K562 (cell line): ENCODE results near the gene CTXN1. TPM values are rescaled to one million over a fixed set of nuclear protein-coding genes. Genes with fewer than 3 reads are reported as not detected.

Experiments used
- BDP1 ChIP-seq: IDR thresholded peaks from 3 replicates; pipeline ENCODE4 v1.6.1; 2011; ENCODE audit not compliant: insufficient read length, insufficient read depth
- FOXK2 ChIP-seq, 2 experiments: fragments of 450-650 bp; IDR thresholded peaks in 1 of 2; conservative IDR thresholded peaks in 1 of 2; 2 replicates each; pipeline ENCODE4 v1.6.1; 2016; ENCODE audit warnings: low read depth in 2 of 2, mild to moderate bottlenecking in 1 of 2
- HDAC3 ChIP-seq: fragments of 450-650 bp; IDR thresholded peaks from 2 replicates; pipeline ENCODE4 v1.6.1; 2018; ENCODE audit warnings: borderline replicate concordance, mild to moderate bottlenecking, moderate library complexity; ENCODE audit not compliant: partially characterized antibody
- HLTF ChIP-seq: fragments of 450-650 bp; IDR thresholded peaks from 2 replicates; pipeline ENCODE4 v1.6.1; 2016
- HNRNPK ChIP-seq: fragments of 200-400 bp; formaldehyde crosslinking; IDR thresholded peaks from one replicate; pipeline ENCODE4 v1.6.1; 2018; ENCODE audit warnings: mild to moderate bottlenecking, low read depth, low read length; ENCODE audit not compliant: poor library complexity, severe bottlenecking
- JUNB ChIP-seq: fragments of 450-650 bp; formaldehyde crosslinking; conservative IDR thresholded peaks from 2 replicates; pipeline ENCODE4 v1.4.0; 2020; ENCODE audit warnings: mild to moderate bottlenecking
- KDM5B ChIP-seq: fragments of 200-600 bp; sonication (generic); IDR thresholded peaks from 2 replicates; pipeline ENCODE4 v1.6.1; 2012; ENCODE audit warnings: low read depth, mild to moderate bottlenecking, moderate library complexity, low read length, control low read depth, inconsistent platforms; ENCODE audit not compliant: insufficient replicate concordance
- MYC ChIP-seq, 2 experiments: fragments of 250-450 bp in 1 of 2; sonication (Bioruptor Pico) in 1 of 2; IDR thresholded peaks; 2 replicates each; pipeline versions ENCODE4 v1.5.1 to v1.6.1; 2012 to 2021; ENCODE audit warnings: low read depth in 2 of 2, borderline replicate concordance in 1 of 2, improper control_type of control experiment in 1 of 2, low read length in 1 of 2, mild to moderate bottlenecking in 1 of 2, moderate library complexity in 1 of 2
- PHF21A ChIP-seq: fragments of 450-650 bp; IDR thresholded peaks from 2 replicates; pipeline ENCODE4 v1.6.1; 2017; ENCODE audit warnings: low read depth, borderline replicate concordance
- POLR2H ChIP-seq: IDR thresholded peaks from 2 replicates; pipeline ENCODE4 v1.6.1; 2016; ENCODE audit warnings: missing genetic modification characterization, low read depth, mild to moderate bottlenecking, control low read depth, missing compliant biosample characterization, moderate library complexity
- PREB ChIP-seq: sonication (generic); formaldehyde crosslinking; IDR thresholded peaks from 2 replicates; pipeline ENCODE4 v1.8.1; 2023; ENCODE audit warnings: mild to moderate bottlenecking, missing genetic modification reagents
- RB1 ChIP-seq: fragments of 450-650 bp; IDR thresholded peaks from 2 replicates; pipeline ENCODE4 v1.6.1; 2017; ENCODE audit warnings: low read depth, mild to moderate bottlenecking
- RREB1 ChIP-seq: fragments of 250-450 bp; sonication (Bioruptor Pico); IDR thresholded peaks from 2 replicates; pipeline ENCODE4 v1.4.0; 2020
- SMAD3 ChIP-seq: fragments of 450-650 bp; formaldehyde crosslinking; conservative IDR thresholded peaks from 2 replicates; pipeline ENCODE4 v1.4.0; 2020; ENCODE audit warnings: mild to moderate bottlenecking
- TBL1XR1 ChIP-seq, 2 experiments: IDR thresholded peaks; 2 replicates each; pipeline ENCODE4 v1.6.1; 2012; ENCODE audit warnings: improper control_type of control experiment in 2 of 2, low read length in 2 of 2, mild to moderate bottlenecking in 1 of 2
- USF1 ChIP-seq: sonication (generic); formaldehyde crosslinking; IDR thresholded peaks from 2 replicates; pipeline ENCODE4 v1.9.0; 2022; ENCODE audit warnings: mild to moderate bottlenecking, missing genetic modification reagents
- ZNF217 ChIP-seq: sonication (generic); formaldehyde crosslinking; IDR thresholded peaks from 2 replicates; pipeline ENCODE4 v1.8.0; 2022; ENCODE audit warnings: mild to moderate bottlenecking, missing genetic modification reagents
- ZNF253 ChIP-seq: fragments of 250-450 bp; sonication (Bioruptor Pico); conservative IDR thresholded peaks from 2 replicates; pipeline ENCODE4 v1.6.1; 2021; ENCODE audit warnings: mild to moderate bottlenecking
- polyA plus RNA-seq, 8 experiments: library from polyadenylated mRNA; depleted of rRNA in 4 of 8; stranded (reverse) in 5 of 8; unstranded in 3 of 8; fragments of >200 nt; fragmentation: Nextera tagmentation in 2 of 8; fragmentation: Illumina TruSeq in 1 of 8; extraction: Ambion mirVana in 2 of 8; extraction: Trizol in 1 of 8; gene quantifications; 2 replicates each; pipeline versions ENCODE4 v1.2.1 to v1.2.3, GENCODE V29; 2011 to 2014; ENCODE audit warnings: inconsistent platforms in 1 of 8, missing spikeins in 1 of 8
- total RNA-seq, 7 experiments: library from RNA; depleted of rRNA in 6 of 7; stranded (reverse); fragments of >200 nt in 6 of 7; fragmentation: Illumina TruSeq in 2 of 7; extraction: Trizol in 2 of 7; gene quantifications; 2 replicates each; pipeline versions ENCODE4 v1.2.1 to v1.2.3, GENCODE V29; 2011 to 2021; ENCODE audit warnings: low replicate concordance in 1 of 7

The CTXN1 gene
- total and polyA plus RNA-seq, 9 of the 15 experiments (the other 6 are each of a cell fraction or from before 2014, with no cell fraction given), result 0.15 to 37.4 (median 1.8) TPM; not detected in 2

GRCh38 chr19:7903244-7904073 lies 22.5 kb downstream of the CTXN1 start, which contains the start of gene MAP2K7 (continued):
- no peak for TF ChIP-seq RREB1 (CRISPR knock-in tag)
- TF ChIP-seq RB1, result peak; percentile 93
- no peak for TF ChIP-seq JUNB
- no peak for TF ChIP-seq HLTF
- TF ChIP-seq USF1 (CRISPR knock-in tag), result peak; percentile 62; the same call in 1 of the 2 replicates
- peak; percentile 88 for TF ChIP-seq KDM5B
- TF ChIP-seq ZNF217, result no peak
- 0 out of 4 replicates have a peak, but pooled peaks of 1 of the 2 experiments have one; percentile 12 for TF ChIP-seq TBL1XR1 (IDR thresholded peaks at IDR 0.05; ENCODE audit: low read length in 2 of 2)
- TF ChIP-seq BDP1, result no peak
- TF ChIP-seq ZNF253 (CRISPR knock-in tag), result no peak
- TF ChIP-seq POLR2H, result peak; percentile 72; the same call in 1 of the 2 replicates
- TF ChIP-seq PHF21A, result 0 out of 2 replicates have a peak, but pooled peaks have one; percentile 44
- peak; percentile 97 for TF ChIP-seq MYC (IDR thresholded peaks at IDR 0.05; ENCODE audit: low read depth, low read length)
- TF ChIP-seq MYC (CRISPR knock-in tag; IDR thresholded peaks at IDR 0.05; ENCODE audit: borderline replicate concordance, low read depth), result peak; percentile 65; the same call in 1 of the 2 replicates
- no peak for TF ChIP-seq HNRNPK
- peak; percentile 72 to 76; a peak in 2 of 4 replicates for TF ChIP-seq FOXK2 (conservative IDR thresholded peaks at IDR 0.05 in 1 of 2, IDR thresholded peaks at IDR 0.05 in 1 of 2; ENCODE audit: low read depth in 2 of 2)
- TF ChIP-seq SMAD3 (CRISPR knock-in tag), result no peak
- no peak for TF ChIP-seq HDAC3
- TF ChIP-seq PREB (CRISPR knock-in tag), result no peak
